GM21515 (cell line): Measurements from ENCODE around the gene SH2D6.
"Not testable (repeated sequence)": the region's sequence is repeated elsewhere in the genome, so short reads cannot be mapped to it uniquely, and the experiment has no call there.

Source experiments
- ATAC-seq: cut with Tn5 transposase; IDR thresholded peaks from one replicate; pipeline ENCODE4 v1.9.1; 2021; ENCODE audit not compliant: unreplicated experiment

SH2D6 gene

GRCh38 chr2:85418132-85419008 is at the start of gene SH2D6:
SH2D6 (plus strand) TSS chr2:85418714; CDS start chr2:85429466, 10,752 bp downstream.
- peak; percentile 78 for ATAC-seq

GRCh38 chr2:85368921-85369320 is 49.6 kb upstream of the SH2D6 start:
- ATAC-seq = no peak

GRCh38 chr2:85369500-85369899 is 49.0 kb upstream of the SH2D6 start:
- ATAC-seq = no peak

GRCh38 chr2:85371045-85371444 is 47.5 kb upstream of the SH2D6 start:
- no peak for ATAC-seq

- no peak for ATAC-seq
Measured at GRCh38 chr2:85376291-85377065, 42.0 kb upstream of the SH2D6 start.

GRCh38 chr2:85377083-85377482 is 41.4 kb upstream of the SH2D6 start:
- ATAC-seq = no peak

- ATAC-seq = no peak
Measured at GRCh38 chr2:85378257-85378656, 40.3 kb upstream of the SH2D6 start.

GRCh38 chr2:85380048-85380447 is 38.5 kb upstream of the SH2D6 start:
- ATAC-seq = no peak

GRCh38 chr2:85383151-85383550 is 35.4 kb upstream of the SH2D6 start:
- not testable (repeated sequence) for ATAC-seq

- no peak for ATAC-seq
Measured at GRCh38 chr2:85383850-85384249, 34.7 kb upstream of the SH2D6 start.

- ATAC-seq = no peak
Measured at GRCh38 chr2:85385746-85386145, 32.8 kb upstream of the SH2D6 start.

- ATAC-seq = no peak
Measured at GRCh38 chr2:85387754-85388153, 30.8 kb upstream of the SH2D6 start.

GRCh38 chr2:85388878-85389538 is 29.5 kb upstream of the SH2D6 start:
- no peak for ATAC-seq

- no peak for ATAC-seq
Measured at GRCh38 chr2:85390941-85391669, 27.4 kb upstream of the SH2D6 start.

- no peak for ATAC-seq
Measured at GRCh38 chr2:85393836-85394235, 24.7 kb upstream of the SH2D6 start.

- ATAC-seq = no peak
Measured at GRCh38 chr2:85394261-85394681, 24.2 kb upstream of the SH2D6 start.

GRCh38 chr2:85394976-85395375 is 23.5 kb upstream of the SH2D6 start:
- no peak for ATAC-seq

GRCh38 chr2:85395912-85396475 is 22.5 kb upstream of the SH2D6 start:
- no peak for ATAC-seq

- no peak for ATAC-seq
Measured at GRCh38 chr2:85396531-85397470, 21.7 kb upstream of the SH2D6 start.
